H1 (cell line): ENCODE results near the gene DIAPH1. TPM values are rescaled to one million over a fixed set of nuclear protein-coding genes. Genes with fewer than 3 reads are reported as not detected.

Experiments used
- CTCF ChIA-PET: fragments of 300-600 bp; sonication (Branson Sonifier 250); formaldehyde crosslinking; loops from one replicate; lab custom pipeline; 2021; ENCODE audit not compliant: partially characterized antibody; lab: Charles Lee
- POLR2A ChIA-PET: fragments of 300-600 bp; sonication (Branson Sonifier 250); formaldehyde crosslinking; loops from one replicate; lab custom pipeline; 2021; ENCODE audit warnings: inconsistent platforms; ENCODE audit not compliant: partially characterized antibody; lab: Charles Lee
- DNase-seq, 2 experiments: peaks; one replicate each; pipeline versions ENCODE4 v3.0.0 to v3.0.0-alpha.2; 2010 to 2022; ENCODE audit warnings: low spot score in 2 of 2, low read depth in 1 of 2, mixed read lengths in 1 of 2
- FAIRE-seq: peaks from 2 replicates; lab custom pipeline; 2011; peaks lifted over from hg19 to GRCh38; lab: Jason Lieb, UNC
- H2AFZ ChIP-seq: 2 replicates; pipeline ENCODE4 v1.8.1; 2012; ENCODE audit warnings: low read length, inconsistent platforms
- H2AK5ac ChIP-seq: 2 replicates; pipeline ENCODE4 v1.6.1; 2013; ENCODE audit warnings: low read depth, low read length
- H2BK120ac ChIP-seq: replicated peaks from 2 replicates; pipeline ENCODE3; 2013; ENCODE audit warnings: low read depth, low read length, inconsistent platforms
- H2BK12ac ChIP-seq: 2 replicates; pipeline ENCODE4 v1.6.1; 2013; ENCODE audit warnings: low read depth, low read length
- H2BK15ac ChIP-seq: 2 replicates; pipeline ENCODE4 v1.6.1; 2013; ENCODE audit warnings: low read length
- H2BK20ac ChIP-seq: 2 replicates; pipeline ENCODE4 v1.6.1; 2013; ENCODE audit warnings: low read length
- H2BK5ac ChIP-seq: 2 replicates; pipeline ENCODE4 v1.6.1; 2013; ENCODE audit warnings: low read depth, low read length
- H3K14ac ChIP-seq: 2 replicates; pipeline ENCODE4 v1.6.1; 2013; ENCODE audit warnings: inconsistent platforms; ENCODE audit not compliant: insufficient read length
- H3K18ac ChIP-seq: 2 replicates; pipeline ENCODE4 v1.6.1; 2013; ENCODE audit warnings: low read length; ENCODE audit errors: extremely low read depth
- H3K23ac ChIP-seq: 2 replicates; pipeline ENCODE4 v1.6.1; 2013; ENCODE audit warnings: inconsistent platforms; ENCODE audit not compliant: insufficient read length
- H3K23me2 ChIP-seq: 2 replicates; pipeline ENCODE4 v1.6.1; 2013; ENCODE audit warnings: low read depth, low read length
- H3K27ac ChIP-seq: 2 replicates; pipeline ENCODE4 v1.6.1; 2011; ENCODE audit warnings: low read depth, low read length, inconsistent platforms
- H3K27me3 ChIP-seq, 4 experiments: replicated peaks in 1 of 4; 1 replicate in 1 of 4; 2 replicates in 3 of 4; pipeline versions ENCODE4 v1.6.1 to v1.8.1; 2011 to 2013; ENCODE audit warnings: low read length in 3 of 4, mild to moderate bottlenecking in 3 of 4, inconsistent platforms in 2 of 4, mixed read lengths in 2 of 4, moderate library complexity in 1 of 4; ENCODE audit not compliant: control insufficient read depth in 3 of 4, insufficient read depth in 3 of 4; ENCODE audit errors: extremely low read depth in 1 of 4
- H3K36me3 ChIP-seq, 4 experiments: 2 replicates each; pipeline versions ENCODE4 v1.6.1 to v1.8.1; 2011 to 2013; ENCODE audit warnings: mild to moderate bottlenecking in 4 of 4, low read length in 3 of 4, moderate library complexity in 2 of 4, control low read depth in 1 of 4, inconsistent platforms in 1 of 4; ENCODE audit not compliant: insufficient read depth in 4 of 4, control insufficient read depth in 2 of 4
- H3K4ac ChIP-seq: replicated peaks from 2 replicates; pipeline ENCODE3; 2013; ENCODE audit warnings: low read length, low read depth, mixed read lengths, inconsistent platforms; ENCODE audit not compliant: insufficient read length
- H3K4me1 ChIP-seq, 4 experiments: replicated peaks in 1 of 4; 1 replicate in 1 of 4; 2 replicates in 3 of 4; pipeline versions ENCODE4 v1.6.1 to v1.8.1; 2011 to 2013; ENCODE audit warnings: low read length in 3 of 4, inconsistent platforms in 2 of 4, mixed read lengths in 1 of 4; ENCODE audit not compliant: insufficient read depth in 4 of 4, control insufficient read depth in 3 of 4
- H3K4me2 ChIP-seq, 2 experiments: 2 replicates each; pipeline versions ENCODE4 v1.6.1 to v1.8.1; 2011 to 2013; ENCODE audit warnings: low read depth in 2 of 2, low read length in 2 of 2, control low read depth in 1 of 2, inconsistent platforms in 1 of 2, mild to moderate bottlenecking in 1 of 2; ENCODE audit not compliant: insufficient read depth in 1 of 2
- H3K4me3 ChIP-seq, 4 experiments: fragments of 200-600, 300-600 bp in 1 of 4; sonication (generic), shearing (Covaris generic), sonication (Bioruptor Twin) in 1 of 4; 2 replicates each; pipeline versions ENCODE4 v1.5.1 to v1.8.1; 2011 to 2016; ENCODE audit warnings: low read length in 4 of 4, low read depth in 3 of 4, control low read depth in 2 of 4, inconsistent platforms in 2 of 4, mild to moderate bottlenecking in 2 of 4, mixed read lengths in 1 of 4, moderate library complexity in 1 of 4; ENCODE audit not compliant: insufficient read depth in 2 of 4; ENCODE audit errors: extremely low read depth in 1 of 4
- H3K56ac ChIP-seq: replicated peaks from 2 replicates; pipeline ENCODE3; 2013; ENCODE audit warnings: low read depth, mild to moderate bottlenecking, mixed read lengths, low read length, inconsistent platforms; ENCODE audit not compliant: insufficient read length
- H3K79me1 ChIP-seq: 2 replicates; pipeline ENCODE4 v1.6.1; 2013; ENCODE audit warnings: low read depth, low read length, control low read depth
- H3K79me2 ChIP-seq, 2 experiments: 2 replicates each; pipeline versions ENCODE4 v1.6.1 to v1.8.1; 2012 to 2013; ENCODE audit warnings: low read length in 2 of 2, mild to moderate bottlenecking in 2 of 2, inconsistent platforms in 1 of 2; ENCODE audit not compliant: insufficient read depth in 2 of 2, control insufficient read depth in 1 of 2
- H3K9ac ChIP-seq, 4 experiments: replicated peaks in 1 of 4; 1 replicate in 1 of 4; 2 replicates in 3 of 4; pipeline versions ENCODE4 v1.6.1 to v1.8.1; 2011 to 2013; ENCODE audit warnings: low read depth in 3 of 4, low read length in 3 of 4, control low read depth in 2 of 4, mild to moderate bottlenecking in 2 of 4, moderate library complexity in 2 of 4, inconsistent platforms in 1 of 4; ENCODE audit errors: extremely low read depth in 1 of 4
- H3K9me3 ChIP-seq, 2 experiments: 2 replicates each; pipeline versions ENCODE4 v1.6.1 to v1.8.1; 2012 to 2013; ENCODE audit warnings: mild to moderate bottlenecking in 2 of 2, moderate library complexity in 2 of 2, control low read depth in 1 of 2, inconsistent platforms in 1 of 2, low read depth in 1 of 2, low read length in 1 of 2, mixed read lengths in 1 of 2; ENCODE audit not compliant: insufficient read depth in 2 of 2
- H4K20me1 ChIP-seq, 2 experiments: replicated peaks in 1 of 2; 2 replicates each; pipeline versions ENCODE3 to v1.8.1; 2011 to 2013; ENCODE audit warnings: inconsistent platforms in 2 of 2, low read length in 2 of 2, mild to moderate bottlenecking in 1 of 2; ENCODE audit not compliant: insufficient read depth in 2 of 2, control insufficient read depth in 1 of 2
- H4K5ac ChIP-seq: 2 replicates; pipeline ENCODE4 v1.6.1; 2013; ENCODE audit warnings: low read length, low read depth, mixed read lengths, inconsistent platforms; ENCODE audit not compliant: insufficient read length
- H4K8ac ChIP-seq: 2 replicates; pipeline ENCODE4 v1.8.0; 2013; ENCODE audit warnings: mild to moderate bottlenecking, moderate library complexity, low read length, inconsistent platforms; ENCODE audit not compliant: insufficient read depth; ENCODE audit errors: extremely low read depth
- H4K91ac ChIP-seq: replicated peaks from 2 replicates; pipeline ENCODE3; 2013; ENCODE audit warnings: low read length, mixed read lengths, inconsistent platforms; ENCODE audit not compliant: insufficient read length
- BCL11A ChIP-seq, 2 experiments: IDR thresholded peaks; one replicate each; pipeline ENCODE4 v1.6.1; 2011; ENCODE audit warnings: low read depth in 2 of 2, low read length in 2 of 2, mild to moderate bottlenecking in 2 of 2
- CREB1 ChIP-seq: IDR thresholded peaks from 2 replicates; pipeline ENCODE4 v1.6.1; 2012; ENCODE audit warnings: inconsistent platforms
- CTCF ChIP-seq, 3 experiments: IDR thresholded peaks; 1 replicate in 2 of 3; 2 replicates in 1 of 3; pipeline versions ENCODE4 v1.5.1 to v1.6.1; 2011; ENCODE audit warnings: low read length in 3 of 3, mild to moderate bottlenecking in 3 of 3, inconsistent platforms in 2 of 3, low read depth in 1 of 3, moderate library complexity in 1 of 3; ENCODE audit not compliant: insufficient read depth in 1 of 3; ENCODE audit errors: control extremely low read depth in 1 of 3
- SIN3A ChIP-seq, 2 experiments: IDR thresholded peaks in 1 of 2; conservative IDR thresholded peaks in 1 of 2; 2 replicates each; pipeline ENCODE4 v1.6.1; 2011 to 2012; ENCODE audit warnings: low read length in 2 of 2, improper control_type of control experiment in 1 of 2, low read depth in 1 of 2, mild to moderate bottlenecking in 1 of 2
- SP1 ChIP-seq: IDR thresholded peaks from 2 replicates; pipeline ENCODE4 v1.6.1; 2011; ENCODE audit warnings: low read depth, low read length
- SP2 ChIP-seq: IDR thresholded peaks from 2 replicates; pipeline ENCODE4 v1.6.1; 2012; ENCODE audit warnings: mild to moderate bottlenecking, low read length, inconsistent platforms
- WGBS, 2 experiments: shearing (Covaris generic) in 1 of 2; methylation state at CpG; one replicate each; pipeline versions ENCODE4 v1.1.6 to v1.1.7; 2013 to 2015; ENCODE audit warnings: low lambda C conversion rate in 2 of 2, mixed read lengths in 2 of 2, inconsistent platforms in 1 of 2, low coverage in 1 of 2, missing lambda C conversion rate in 1 of 2; ENCODE audit not compliant: insufficient replicate concordance in 2 of 2, insufficient coverage in 1 of 2, insufficient read length in 1 of 2; ENCODE audit errors: extremely low coverage in 1 of 2, missing lambda C conversion rate in 1 of 2; 5-methylcytosine and 5-hydroxymethylcytosine counted together
- polyA plus RNA-seq, 7 experiments: library from polyadenylated mRNA; depleted of rRNA in 3 of 7; stranded (reverse) in 5 of 7; unstranded in 2 of 7; fragments of >200 nt in 5 of 7; fragments of 200-250 nt in 2 of 7; gene quantifications; 1 replicate in 5 of 7; 2 replicates in 1 of 7; 4 replicates in 1 of 7; pipeline versions ENCODE4 v1.2.1 to v1.2.3, GENCODE V29; 2011 to 2013; ENCODE audit warnings: missing spikeins in 2 of 7, mixed read lengths in 2 of 7
- total RNA-seq: library from RNA; stranded (reverse); fragmentation: NEBNext Ultra II Directional; extraction: Animal tissue kit (Norgen Biotek cat#: 25700); gene quantifications from 2 replicates; pipeline ENCODE4 v1.2.1, GENCODE V29; 2021

The DIAPH1 gene
- total and polyA plus RNA-seq, 2 of the 8 experiments (the other 6 are each of a cell fraction or from before 2014, with no cell fraction given) = 61.2 to 114 TPM

- FAIRE-seq (no peak), DNase-seq (no peak)
- H3K79me1 ChIP-seq = no peaks in the 10 kb centered on the region
- H4K91ac ChIP-seq = no peak overlapping the region
- CTCF ChIA-PET = interaction anchor here (0.8 to 50.9 kb wide), 23 partner anchors 11 to 387 kb away, joined by 3 to 1236 read pairs (median 4); partner anchors contain the start of genes PCDHB10, PCDHB11, PCDHB14 and PCDHB15
- no peak overlapping the region for H3K14ac ChIP-seq
- no peak overlapping the region for H2BK15ac ChIP-seq
- no CpG with 5 or more reads among the region's 2 CpGs for WGBS, 2 experiments
- peaks cover 17 to 39% (median 32%) of the 10 kb centered on the region in 4 experiments for H3K36me3 ChIP-seq
- H3K27me3 ChIP-seq = no peaks in the 10 kb centered on the region
- no peak overlapping the region for H2BK120ac ChIP-seq
- no peak overlapping the region for H3K27ac ChIP-seq
- no peak overlapping the region for H3K4me3 ChIP-seq
- H3K9ac ChIP-seq = no peak overlapping the region
- H3K79me2 ChIP-seq = no peaks in the 10 kb centered on the region
- no peak overlapping the region for H4K5ac ChIP-seq
- H2AK5ac ChIP-seq = no peak overlapping the region
- H2AFZ ChIP-seq = no peak overlapping the region
- H3K18ac ChIP-seq = no peak overlapping the region
- no peak overlapping the region for H3K4me2 ChIP-seq
- no peaks in the 10 kb centered on the region for H3K23me2 ChIP-seq
- no peak overlapping the region for H4K8ac ChIP-seq
- H3K4ac ChIP-seq = no peak overlapping the region
- H3K9me3 ChIP-seq = no peaks in the 10 kb centered on the region
- H2BK12ac ChIP-seq = no peak overlapping the region
- peaks cover 2 to 15% (median 8%) of the 10 kb centered on the region in 4 experiments; a peak in 6 of 7 replicates for H3K4me1 ChIP-seq
- H3K56ac ChIP-seq = no peak overlapping the region
- no peak overlapping the region for H3K23ac ChIP-seq
- H2BK20ac ChIP-seq = no peak overlapping the region
- POLR2A ChIA-PET = interaction anchor here (1.7 to 4.8 kb wide), 3 partner anchors 8 to 109 kb away, joined by 6 to 29 read pairs (median 6); partner anchors contain the start of gene PCDHGA10
- H4K20me1 ChIP-seq = no peaks in the 10 kb centered on the region
- H2BK5ac ChIP-seq = no peak overlapping the region
- TF ChIP-seq SP2 (no peak), BCL11A (IDR thresholded peaks at IDR 0.05; ENCODE audit: low read depth in 2 of 2, low read length in 2 of 2) (no peak), SP1 (no peak), CTCF (IDR thresholded peaks at IDR 0.05; ENCODE audit: control extremely low read depth in 1 of 3, insufficient read depth in 1 of 3, low read depth in 1 of 3, low read length in 3 of 3) (no peak), CREB1 (no peak), SIN3A (conservative IDR thresholded peaks at IDR 0.05 in 1 of 2, IDR thresholded peaks at IDR 0.05 in 1 of 2; ENCODE audit: low read depth in 1 of 2, low read length in 2 of 2) (no peak)
Observed at GRCh38 chr5:141522301-141522700, 96.5 kb downstream of the DIAPH1 start.
